Mesendoderm (in vitro differentiated cells): Measurements from ENCODE around the gene SOX18.

Source experiments
- DNase-seq: peaks from one replicate; pipeline ENCODE4 v3.0.0; 2013
- H2AK5ac ChIP-seq: 2 replicates; pipeline ENCODE4 v1.6.1; 2013; ENCODE audit warnings: low read length, inconsistent platforms
- H2BK120ac ChIP-seq: 2 replicates; pipeline ENCODE4 v1.6.1; 2013; ENCODE audit warnings: low read depth, mild to moderate bottlenecking, low read length, moderate library complexity, mixed read lengths
- H2BK15ac ChIP-seq: replicated peaks from 2 replicates; pipeline ENCODE4 v1.6.1; 2013; ENCODE audit warnings: low read depth, mild to moderate bottlenecking, moderate library complexity
- H2BK5ac ChIP-seq: 2 replicates; pipeline ENCODE4 v1.6.1; 2013; ENCODE audit warnings: low read length, inconsistent platforms
- H3K18ac ChIP-seq: 2 replicates; pipeline ENCODE4 v1.6.1; 2013; ENCODE audit warnings: mild to moderate bottlenecking, low read length, mixed read lengths
- H3K23ac ChIP-seq: one replicate; pipeline ENCODE4 v1.6.1; 2013; ENCODE audit warnings: low read length
- H3K27ac ChIP-seq: 2 replicates; pipeline ENCODE4 v1.5.1; 2013; ENCODE audit warnings: low read depth, mild to moderate bottlenecking, inconsistent platforms, low read length, moderate library complexity
- H3K27me3 ChIP-seq: 2 replicates; pipeline ENCODE4 v1.6.1; 2013; ENCODE audit warnings: low read length, control low read depth, mild to moderate bottlenecking, inconsistent platforms; ENCODE audit not compliant: insufficient read depth, poor library complexity
- H3K36me3 ChIP-seq: 2 replicates; pipeline ENCODE4 v1.6.1; 2013; ENCODE audit warnings: low read length, inconsistent platforms; ENCODE audit not compliant: control insufficient read depth, insufficient read depth
- H3K4ac ChIP-seq: one replicate; pipeline ENCODE4 v1.6.1; 2013; ENCODE audit warnings: low read depth, mild to moderate bottlenecking, low read length, moderate library complexity
- H3K4me1 ChIP-seq: 2 replicates; pipeline ENCODE4 v1.6.1; 2013; ENCODE audit warnings: low read depth, low read length, inconsistent platforms; ENCODE audit not compliant: control insufficient read depth
- H3K4me2 ChIP-seq: 2 replicates; pipeline ENCODE4 v1.6.1; 2013; ENCODE audit warnings: low read length
- H3K4me3 ChIP-seq: 2 replicates; pipeline ENCODE4 v1.5.1; 2013; ENCODE audit warnings: mild to moderate bottlenecking, low read length
- H3K56ac ChIP-seq: one replicate; pipeline ENCODE4 v1.6.1; 2013; ENCODE audit warnings: low read length
- H3K79me1 ChIP-seq: 2 replicates; pipeline ENCODE4 v1.6.1; 2013; ENCODE audit warnings: low read length, inconsistent platforms
- H3K79me2 ChIP-seq: 2 replicates; pipeline ENCODE4 v1.6.1; 2013; ENCODE audit warnings: mild to moderate bottlenecking, low read length; ENCODE audit not compliant: control insufficient read depth, insufficient read depth
- H3K9ac ChIP-seq: 2 replicates; pipeline ENCODE4 v1.6.1; 2013; ENCODE audit warnings: low read length, inconsistent platforms
- H4K5ac ChIP-seq: one replicate; pipeline ENCODE4 v1.6.1; 2013; ENCODE audit warnings: low read length
- H4K8ac ChIP-seq: one replicate; pipeline ENCODE4 v1.6.1; 2013; ENCODE audit warnings: low read depth, mild to moderate bottlenecking, control low read depth, low read length, moderate library complexity
- WGBS: extraction: QIAGEN DNeasy Blood & Tissue Kit; methylation state at CpG from one replicate; pipeline ENCODE4 v1.1.7; 2013; ENCODE audit warnings: low lambda C conversion rate, missing lambda C conversion rate; ENCODE audit not compliant: insufficient coverage; ENCODE audit errors: extremely low coverage; 5-methylcytosine and 5-hydroxymethylcytosine counted together

Gene SOX18

DNA sequence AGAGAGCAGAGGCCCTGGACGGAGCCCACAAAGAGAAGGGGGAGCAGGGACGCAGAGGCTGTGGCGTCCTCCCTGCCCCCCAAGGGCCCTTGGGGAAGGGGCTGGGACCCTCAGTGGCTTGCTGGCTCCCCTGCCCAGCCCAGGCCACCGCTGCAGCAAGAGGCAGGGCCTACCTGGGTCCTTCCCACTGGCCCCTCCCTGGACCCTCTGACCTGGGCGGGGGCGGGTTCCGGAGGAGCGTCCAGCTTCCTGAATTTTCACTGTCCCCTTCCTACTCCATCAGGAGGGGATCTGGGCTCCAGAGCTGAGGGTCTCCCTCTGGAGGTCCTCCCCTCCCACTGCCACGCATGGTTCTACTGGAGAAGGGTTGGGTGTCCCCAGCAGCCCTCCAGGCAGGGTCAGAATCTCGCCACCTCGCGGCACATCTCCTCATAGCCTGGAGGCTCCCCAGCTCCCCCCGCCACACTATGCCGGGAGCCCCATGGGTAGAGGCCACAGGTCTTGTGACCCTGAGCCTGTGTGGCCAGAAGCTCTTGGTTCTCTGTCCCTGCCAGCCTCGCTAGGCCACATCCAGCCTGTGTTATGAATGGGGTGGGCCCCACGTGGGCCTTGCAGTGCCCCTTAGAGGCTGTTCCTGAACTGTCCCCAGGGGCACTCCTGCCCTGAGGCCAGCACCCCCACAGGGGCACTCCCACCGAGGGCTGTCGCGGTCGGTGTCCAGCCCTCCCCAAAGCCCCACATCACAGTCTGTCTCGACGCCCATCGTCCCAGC is 1.0 kb upstream of the SOX18 start:
- no peak overlapping the region for H3K4me3 ChIP-seq
- peaks cover 8% of the 10 kb centered on the region for H3K27me3 ChIP-seq

DNA sequence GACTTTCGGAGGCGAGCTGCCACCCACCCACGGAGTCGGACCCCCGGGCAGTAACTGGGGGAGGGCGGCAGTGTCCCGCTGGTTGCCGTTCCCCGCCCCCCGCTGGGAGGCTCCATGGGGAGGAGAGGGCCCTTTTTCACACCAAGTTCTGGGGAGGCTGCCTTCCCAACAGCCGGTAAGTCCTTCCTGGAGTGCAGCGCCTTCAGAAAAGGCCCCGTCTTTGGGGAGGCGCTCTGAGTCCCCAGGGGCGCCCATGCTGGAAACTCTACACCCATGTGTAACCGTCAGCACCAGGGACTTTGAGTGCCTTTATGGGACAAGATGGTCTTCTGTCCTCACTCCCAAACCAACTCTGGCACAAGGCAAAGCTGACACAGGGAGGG is 430 bp upstream of the SOX18 start:
- no peaks in the 10 kb centered on the region for H3K79me1 ChIP-seq
- no peaks in the 10 kb centered on the region for H3K36me3 ChIP-seq
- H2BK5ac ChIP-seq = no peak overlapping the region
- no peak overlapping the region for H2BK15ac ChIP-seq
- no peak overlapping the region for H3K4ac ChIP-seq
- H3K27ac ChIP-seq = no peak overlapping the region
- H2AK5ac ChIP-seq = no peak overlapping the region
- peaks cover 8% of the 10 kb centered on the region for H3K27me3 ChIP-seq
- no peak overlapping the region for H3K4me2 ChIP-seq
- no peak overlapping the region for H2BK120ac ChIP-seq
- H3K9ac ChIP-seq = peak overlapping the region; percentile 16
- DNase-seq = no peak
- H3K56ac ChIP-seq = peak overlapping the region; percentile 25
- no peak overlapping the region for H4K8ac ChIP-seq
- no peak overlapping the region for H3K23ac ChIP-seq
- H3K18ac ChIP-seq = no peak overlapping the region
- no peak overlapping the region for H3K4me3 ChIP-seq
- no CpG with 5 or more reads among the region's 16 CpGs for WGBS
- peaks cover 13% of the 10 kb centered on the region for H3K4me1 ChIP-seq
- H3K79me2 ChIP-seq = no peaks in the 10 kb centered on the region
- no peak overlapping the region for H4K5ac ChIP-seq

More for the DNA sequence above, 1.0 kb upstream of the SOX18 start:
- no peak overlapping the region for H4K8ac ChIP-seq
- no peaks in the 10 kb centered on the region for H3K79me2 ChIP-seq
- H3K23ac ChIP-seq = no peak overlapping the region
- WGBS = no CpG with 5 or more reads among the region's 23 CpGs
- H2BK5ac ChIP-seq = no peak overlapping the region
- H3K79me1 ChIP-seq = no peaks in the 10 kb centered on the region
- H3K9ac ChIP-seq = no peak overlapping the region
- H3K56ac ChIP-seq = peak overlapping the region; percentile 2
- no peak overlapping the region for H3K18ac ChIP-seq
- no peak overlapping the region for H2BK120ac ChIP-seq
- no peak overlapping the region for H2AK5ac ChIP-seq
- DNase-seq = no peak
- no peak overlapping the region for H2BK15ac ChIP-seq
- no peak overlapping the region for H3K4ac ChIP-seq
- peaks cover 13% of the 10 kb centered on the region for H3K4me1 ChIP-seq
- no peak overlapping the region for H4K5ac ChIP-seq
- H3K4me2 ChIP-seq = no peak overlapping the region
- no peak overlapping the region for H3K27ac ChIP-seq
- no peaks in the 10 kb centered on the region for H3K36me3 ChIP-seq

DNA sequence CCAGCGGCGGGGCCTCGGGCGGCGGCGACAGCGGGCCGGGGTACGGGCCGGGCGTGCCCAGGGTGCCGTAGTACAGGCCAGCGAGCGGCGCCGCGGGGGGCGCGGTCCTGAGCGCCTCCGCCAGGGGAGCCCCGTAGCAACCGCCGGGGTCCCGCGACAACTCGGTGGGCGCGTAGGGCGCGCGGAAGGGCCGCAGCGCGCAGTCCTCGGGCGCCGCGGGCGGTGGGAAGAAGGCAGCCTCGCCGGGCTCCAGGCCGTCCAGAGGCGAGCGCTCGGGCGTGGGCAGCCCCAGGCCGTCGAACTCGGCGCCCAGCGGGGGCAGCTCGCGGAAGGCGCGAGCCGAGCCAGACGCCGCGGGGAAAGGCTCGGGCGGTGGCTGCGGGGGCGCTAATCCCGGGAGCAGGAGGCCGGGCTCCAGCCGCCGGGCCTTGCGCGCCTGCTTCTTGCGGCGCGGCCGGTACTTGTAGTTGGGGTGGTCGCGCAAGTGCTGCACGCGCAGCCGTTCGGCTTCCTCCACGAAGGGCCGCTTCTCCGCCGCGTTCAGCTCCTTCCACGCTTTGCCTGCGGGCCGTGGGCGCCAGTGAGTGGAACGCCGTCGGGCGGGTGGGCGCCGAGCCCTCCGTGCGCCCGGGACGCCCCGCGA is 916 bp downstream of the SOX18 start:
- Histone ChIP-seq H3K27ac (no peak overlapping the region), H2BK120ac (no peak overlapping the region), H3K9ac (peak overlapping the region; percentile 37), H3K4me1 (peaks cover 5% of the 10 kb centered on the region), H2BK5ac (no peak overlapping the region), H3K4me2 (peak overlapping the region; percentile 14), H4K5ac (no peak overlapping the region), H3K36me3 (no peaks in the 10 kb centered on the region), H2AK5ac (no peak overlapping the region), H2BK15ac (no peak overlapping the region), H3K4me3 (no peak overlapping the region), H3K27me3 (peaks cover 8% of the 10 kb centered on the region), H3K56ac (peak overlapping the region; percentile 74), H3K18ac (no peak overlapping the region), H3K79me1 (no peaks in the 10 kb centered on the region), H3K23ac (no peak overlapping the region), H4K8ac (no peak overlapping the region), H3K4ac (no peak overlapping the region), H3K79me2 (no peaks in the 10 kb centered on the region)
- DNase-seq = no peak
- WGBS = no CpG with 5 or more reads among the region's 101 CpGs

DNA sequence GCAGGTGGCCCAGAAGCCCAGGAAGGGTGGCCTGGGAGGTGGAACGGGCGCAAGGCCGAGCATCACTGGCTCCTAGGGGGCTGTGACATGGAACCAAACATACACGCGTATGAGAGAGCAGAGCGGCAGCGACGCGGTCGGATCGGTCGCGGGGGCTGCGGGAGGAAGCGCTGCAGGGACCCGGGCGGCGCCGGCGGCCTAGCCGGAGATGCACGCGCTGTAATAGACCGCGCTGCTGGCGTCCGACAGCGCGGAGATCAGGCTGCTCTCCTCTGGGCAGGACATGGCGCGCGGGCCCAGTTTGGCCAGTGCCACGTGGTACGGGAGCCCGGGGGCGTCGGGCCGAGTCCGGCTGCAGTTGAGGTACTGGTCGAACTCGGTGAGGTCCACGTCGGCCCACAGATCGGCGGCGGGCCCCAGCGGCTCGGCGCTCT is 1.5 kb downstream of the SOX18 start:
- H3K18ac ChIP-seq = no peak overlapping the region
- peak overlapping the region; percentile 30 for H3K9ac ChIP-seq
- H3K27ac ChIP-seq = no peak overlapping the region
- peak overlapping the region; percentile 42 for H3K4me2 ChIP-seq
- peaks cover 8% of the 10 kb centered on the region for H3K27me3 ChIP-seq
- no peak for DNase-seq
- H3K79me1 ChIP-seq = no peaks in the 10 kb centered on the region
- H4K5ac ChIP-seq = no peak overlapping the region
- no peak overlapping the region for H2BK120ac ChIP-seq
- no peak overlapping the region for H2AK5ac ChIP-seq
- no peak overlapping the region for H3K23ac ChIP-seq
- H2BK15ac ChIP-seq = no peak overlapping the region
- H3K4ac ChIP-seq = no peak overlapping the region
- H3K36me3 ChIP-seq = no peaks in the 10 kb centered on the region
- no peak overlapping the region for H4K8ac ChIP-seq
- H3K56ac ChIP-seq = peak overlapping the region; percentile 74
- no peak overlapping the region for H3K4me3 ChIP-seq
- no peak overlapping the region for H2BK5ac ChIP-seq
- no peaks in the 10 kb centered on the region for H3K79me2 ChIP-seq
- no CpG with 5 or more reads among the region's 49 CpGs for WGBS
- peaks cover 2% of the 10 kb centered on the region for H3K4me1 ChIP-seq

DNA sequence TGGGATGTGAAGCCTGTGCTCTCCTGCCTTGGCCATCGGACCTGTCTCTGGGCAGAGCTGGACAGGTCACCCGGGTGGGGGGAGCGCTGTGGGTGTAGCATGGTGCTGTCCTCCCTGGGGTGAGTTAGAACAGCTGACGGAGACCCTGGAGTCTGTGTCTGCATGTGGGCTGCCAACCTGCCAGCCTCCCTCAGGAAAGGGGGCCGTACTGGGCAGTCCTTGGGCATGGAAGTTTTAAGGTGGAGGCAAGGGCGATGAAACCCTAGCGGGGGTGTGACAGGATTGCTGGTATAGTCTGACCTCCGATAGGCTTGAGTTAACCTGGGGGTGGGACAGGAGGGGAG is 2.4 kb downstream of the SOX18 start:
- Histone ChIP-seq H3K79me2 (no peaks in the 10 kb centered on the region), H3K4me1 (peaks cover 2% of the 10 kb centered on the region), H3K27ac (no peak overlapping the region), H3K27me3 (peaks cover 12% of the 10 kb centered on the region), H2AK5ac (no peak overlapping the region), H3K9ac (no peak overlapping the region), H4K5ac (no peak overlapping the region), H3K4ac (no peak overlapping the region), H3K36me3 (no peaks in the 10 kb centered on the region), H3K79me1 (no peaks in the 10 kb centered on the region), H3K4me3 (no peak overlapping the region), H3K23ac (no peak overlapping the region), H2BK15ac (no peak overlapping the region), H4K8ac (no peak overlapping the region), H2BK120ac (no peak overlapping the region), H3K18ac (no peak overlapping the region), H3K56ac (no peak overlapping the region), H2BK5ac (no peak overlapping the region), H3K4me2 (no peak overlapping the region)
- no peak for DNase-seq
- WGBS = no CpG with 5 or more reads among the region's 8 CpGs
